WTC11 (cell line): ENCODE data around the gene ANO9.

Source experiments
- CREB1 ChIP-seq: sonication (generic); formaldehyde crosslinking; IDR thresholded peaks from 2 replicates; pipeline ENCODE4 v1.8.0; 2023; ENCODE audit warnings: mild to moderate bottlenecking, missing genetic modification reagents
- ZNF232 ChIP-seq: sonication (generic); formaldehyde crosslinking; IDR thresholded peaks from 2 replicates; pipeline ENCODE4 v1.8.0; 2022; ENCODE audit warnings: mild to moderate bottlenecking, missing genetic modification reagents
- ZNF263 ChIP-seq: sonication (generic); formaldehyde crosslinking; IDR thresholded peaks from 2 replicates; pipeline ENCODE4 v1.8.1; 2022; ENCODE audit warnings: low read depth, mild to moderate bottlenecking, moderate library complexity, missing genetic modification reagents
- TF ChIP-seq, protein P1 (sequence below): fragments of 200-600 bp; IDR thresholded peaks from 2 replicates; pipeline ENCODE4 v1.8.0; 2022; ENCODE audit warnings: antibody characterized with exemption
- TF ChIP-seq, protein P2 (sequence below): sonication (generic); formaldehyde crosslinking; conservative IDR thresholded peaks from 2 replicates; pipeline ENCODE4 v1.8.1; 2022; ENCODE audit warnings: mild to moderate bottlenecking, missing genetic modification reagents
- TF ChIP-seq, protein P3 (sequence below): sonication (generic); formaldehyde crosslinking; conservative IDR thresholded peaks from 2 replicates; pipeline ENCODE4 v1.8.1; 2023; ENCODE audit warnings: mild to moderate bottlenecking, low read depth, missing genetic modification reagents, moderate library complexity

- TF ChIP-seq, protein P1, sequence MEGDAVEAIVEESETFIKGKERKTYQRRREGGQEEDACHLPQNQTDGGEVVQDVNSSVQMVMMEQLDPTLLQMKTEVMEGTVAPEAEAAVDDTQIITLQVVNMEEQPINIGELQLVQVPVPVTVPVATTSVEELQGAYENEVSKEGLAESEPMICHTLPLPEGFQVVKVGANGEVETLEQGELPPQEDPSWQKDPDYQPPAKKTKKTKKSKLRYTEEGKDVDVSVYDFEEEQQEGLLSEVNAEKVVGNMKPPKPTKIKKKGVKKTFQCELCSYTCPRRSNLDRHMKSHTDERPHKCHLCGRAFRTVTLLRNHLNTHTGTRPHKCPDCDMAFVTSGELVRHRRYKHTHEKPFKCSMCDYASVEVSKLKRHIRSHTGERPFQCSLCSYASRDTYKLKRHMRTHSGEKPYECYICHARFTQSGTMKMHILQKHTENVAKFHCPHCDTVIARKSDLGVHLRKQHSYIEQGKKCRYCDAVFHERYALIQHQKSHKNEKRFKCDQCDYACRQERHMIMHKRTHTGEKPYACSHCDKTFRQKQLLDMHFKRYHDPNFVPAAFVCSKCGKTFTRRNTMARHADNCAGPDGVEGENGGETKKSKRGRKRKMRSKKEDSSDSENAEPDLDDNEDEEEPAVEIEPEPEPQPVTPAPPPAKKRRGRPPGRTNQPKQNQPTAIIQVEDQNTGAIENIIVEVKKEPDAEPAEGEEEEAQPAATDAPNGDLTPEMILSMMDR: no peak
- TF ChIP-seq CREB1 (CRISPR knock-in tag) (no peak), ZNF232 (CRISPR knock-in tag) (no peak), ZNF263 (CRISPR knock-in tag) (no peak)
- TF ChIP-seq, protein P2, sequence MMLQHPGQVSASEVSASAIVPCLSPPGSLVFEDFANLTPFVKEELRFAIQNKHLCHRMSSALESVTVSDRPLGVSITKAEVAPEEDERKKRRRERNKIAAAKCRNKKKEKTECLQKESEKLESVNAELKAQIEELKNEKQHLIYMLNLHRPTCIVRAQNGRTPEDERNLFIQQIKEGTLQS (CRISPR knock-in tag): no peak
- TF ChIP-seq, protein P3, sequence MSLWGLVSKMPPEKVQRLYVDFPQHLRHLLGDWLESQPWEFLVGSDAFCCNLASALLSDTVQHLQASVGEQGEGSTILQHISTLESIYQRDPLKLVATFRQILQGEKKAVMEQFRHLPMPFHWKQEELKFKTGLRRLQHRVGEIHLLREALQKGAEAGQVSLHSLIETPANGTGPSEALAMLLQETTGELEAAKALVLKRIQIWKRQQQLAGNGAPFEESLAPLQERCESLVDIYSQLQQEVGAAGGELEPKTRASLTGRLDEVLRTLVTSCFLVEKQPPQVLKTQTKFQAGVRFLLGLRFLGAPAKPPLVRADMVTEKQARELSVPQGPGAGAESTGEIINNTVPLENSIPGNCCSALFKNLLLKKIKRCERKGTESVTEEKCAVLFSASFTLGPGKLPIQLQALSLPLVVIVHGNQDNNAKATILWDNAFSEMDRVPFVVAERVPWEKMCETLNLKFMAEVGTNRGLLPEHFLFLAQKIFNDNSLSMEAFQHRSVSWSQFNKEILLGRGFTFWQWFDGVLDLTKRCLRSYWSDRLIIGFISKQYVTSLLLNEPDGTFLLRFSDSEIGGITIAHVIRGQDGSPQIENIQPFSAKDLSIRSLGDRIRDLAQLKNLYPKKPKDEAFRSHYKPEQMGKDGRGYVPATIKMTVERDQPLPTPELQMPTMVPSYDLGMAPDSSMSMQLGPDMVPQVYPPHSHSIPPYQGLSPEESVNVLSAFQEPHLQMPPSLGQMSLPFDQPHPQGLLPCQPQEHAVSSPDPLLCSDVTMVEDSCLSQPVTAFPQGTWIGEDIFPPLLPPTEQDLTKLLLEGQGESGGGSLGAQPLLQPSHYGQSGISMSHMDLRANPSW (CRISPR knock-in tag): no peak
Observed at GRCh38 chr11:453564-453963, 11.8 kb upstream of the ANO9 start.
